Measurements from ENCODE around the gene COMMD9.

The COMMD9 gene

DNA sequence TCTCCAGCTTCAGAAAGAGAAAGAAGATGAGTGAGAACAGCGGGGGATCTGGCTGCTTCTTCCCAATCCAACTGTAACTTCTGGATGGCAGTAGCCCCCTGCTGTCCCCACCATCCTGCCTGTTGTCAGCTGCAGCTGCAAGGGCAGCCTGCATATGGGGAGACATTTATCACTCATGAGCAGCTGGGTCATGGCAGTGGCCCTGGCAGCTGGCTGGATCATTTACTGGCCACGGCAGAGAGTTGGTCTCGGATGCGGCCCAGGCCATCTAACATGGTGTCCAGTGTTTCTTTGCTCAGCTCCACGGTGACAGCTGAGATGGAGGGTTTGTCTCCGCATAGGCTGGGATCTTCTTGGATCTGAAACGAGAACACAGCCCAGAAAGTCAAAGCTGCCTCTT lies 14.8 kb downstream of the COMMD9 start:
- peaks cover 0 to 7% (median 0%) of the 10 kb centered on the region in 5 donors for H3K9me3 ChIP-seq (ENCODE audit: control insufficient read depth in 5 of 5, low read length in 5 of 5)
- H3K9ac ChIP-seq (ENCODE audit: low read length in 5 of 5) = no peak overlapping the region
- peaks cover 26 to 82% (median 72%) of the 10 kb centered on the region in 5 donors for H3K36me3 ChIP-seq (ENCODE audit: control insufficient read depth in 5 of 5, insufficient read depth in 5 of 5, low read length in 5 of 5)
- H3K4me1 ChIP-seq (ENCODE audit: control insufficient read depth in 5 of 5, insufficient read depth in 5 of 5, low read length in 5 of 5) = no peaks in the 10 kb centered on the region
- H3K27ac ChIP-seq (ENCODE audit: low read depth, low read length) = no peak overlapping the region
- no peaks in the 10 kb centered on the region for H3K27me3 ChIP-seq (ENCODE audit: control insufficient read depth in 5 of 5, insufficient read depth in 4 of 5, low read length in 5 of 5)
- no peak overlapping the region for H3K4me3 ChIP-seq (ENCODE audit: low read depth in 1 of 5, low read length in 5 of 5)

DNA sequence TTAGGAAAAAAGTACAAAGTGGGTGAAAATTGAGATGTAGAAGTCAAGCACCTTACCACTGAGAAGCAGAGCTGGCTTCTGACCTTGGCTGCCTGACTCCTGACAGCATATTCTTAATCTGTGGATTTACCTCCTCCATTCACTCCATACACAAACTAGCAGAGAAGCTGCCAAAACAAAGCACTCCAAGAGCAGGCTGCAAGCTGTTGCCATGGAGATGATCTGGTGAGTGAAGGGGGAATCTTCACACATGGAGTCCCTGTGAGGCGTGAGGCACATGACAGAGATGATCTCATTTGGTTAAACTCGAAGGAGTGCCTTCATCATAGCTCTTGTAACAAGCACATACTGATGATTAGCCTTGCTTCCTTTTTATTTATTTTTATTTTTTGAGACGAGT lies 16.1 kb downstream of the COMMD9 start:
- H3K36me3 ChIP-seq (ENCODE audit: control insufficient read depth in 5 of 5, insufficient read depth in 5 of 5, low read length in 5 of 5) = peaks cover 26 to 70% (median 59%) of the 10 kb centered on the region in 5 donors
- H3K27me3 ChIP-seq (ENCODE audit: control insufficient read depth in 5 of 5, insufficient read depth in 4 of 5, low read length in 5 of 5) = no peaks in the 10 kb centered on the region

DNA sequence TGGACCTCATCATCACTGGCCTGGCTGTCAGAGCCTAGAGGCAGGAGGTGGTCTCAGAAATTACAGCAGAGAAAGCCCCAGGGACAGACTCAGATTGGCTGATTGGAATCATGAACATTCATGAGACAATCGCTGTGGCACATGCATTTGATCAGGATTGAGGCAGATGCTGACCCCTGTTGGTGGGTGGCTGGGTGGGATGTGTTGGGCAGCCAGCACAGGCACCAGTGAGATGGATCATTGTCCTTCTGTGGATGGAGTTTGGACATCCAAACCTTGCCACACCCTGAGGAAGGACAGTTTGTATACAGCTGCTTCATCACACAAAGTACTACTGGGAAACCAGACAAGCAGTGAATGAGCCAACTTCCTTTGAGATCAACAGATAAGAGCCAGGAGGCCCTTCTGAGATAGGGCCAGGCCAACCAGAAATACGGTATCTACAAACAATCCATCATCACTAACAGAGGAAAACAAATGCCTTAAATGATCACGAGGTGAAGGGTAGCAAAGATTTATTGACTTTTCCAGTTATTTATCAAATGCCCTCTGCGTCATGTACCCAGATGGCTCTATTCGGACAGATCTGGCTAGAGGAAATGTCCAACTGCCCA lies 17.3 kb downstream of the COMMD9 start:
- Histone ChIP-seq H3K36me3 (ENCODE audit: control insufficient read depth in 5 of 5, insufficient read depth in 5 of 5, low read length in 5 of 5) (peaks cover 19 to 66% (median 59%) of the 10 kb centered on the region in 5 donors), H3K4me1 (ENCODE audit: control insufficient read depth in 5 of 5, insufficient read depth in 5 of 5, low read length in 5 of 5) (no peaks in the 10 kb centered on the region), H3K27ac (ENCODE audit: low read depth, low read length) (no peak overlapping the region), H3K4me3 (ENCODE audit: low read depth in 1 of 5, low read length in 5 of 5) (no peak overlapping the region), H3K9me3 (ENCODE audit: control insufficient read depth in 5 of 5, low read length in 5 of 5) (peaks cover 0 to 7% (median 0%) of the 10 kb centered on the region in 5 donors), H3K27me3 (ENCODE audit: control insufficient read depth in 5 of 5, insufficient read depth in 4 of 5, low read length in 5 of 5) (no peaks in the 10 kb centered on the region), H3K9ac (ENCODE audit: low read length in 5 of 5) (no peak overlapping the region)

More for the DNA sequence above, 16.1 kb downstream of the COMMD9 start:
- Histone ChIP-seq H3K9ac (ENCODE audit: low read length in 5 of 5) (no peak overlapping the region), H3K4me3 (ENCODE audit: low read depth in 1 of 5, low read length in 5 of 5) (no peak overlapping the region), H3K4me1 (ENCODE audit: control insufficient read depth in 5 of 5, insufficient read depth in 5 of 5, low read length in 5 of 5) (no peaks in the 10 kb centered on the region), H3K9me3 (ENCODE audit: control insufficient read depth in 5 of 5, low read length in 5 of 5) (peaks cover 0 to 7% (median 0%) of the 10 kb centered on the region in 5 donors), H3K27ac (ENCODE audit: low read depth, low read length) (no peak overlapping the region)

DNA sequence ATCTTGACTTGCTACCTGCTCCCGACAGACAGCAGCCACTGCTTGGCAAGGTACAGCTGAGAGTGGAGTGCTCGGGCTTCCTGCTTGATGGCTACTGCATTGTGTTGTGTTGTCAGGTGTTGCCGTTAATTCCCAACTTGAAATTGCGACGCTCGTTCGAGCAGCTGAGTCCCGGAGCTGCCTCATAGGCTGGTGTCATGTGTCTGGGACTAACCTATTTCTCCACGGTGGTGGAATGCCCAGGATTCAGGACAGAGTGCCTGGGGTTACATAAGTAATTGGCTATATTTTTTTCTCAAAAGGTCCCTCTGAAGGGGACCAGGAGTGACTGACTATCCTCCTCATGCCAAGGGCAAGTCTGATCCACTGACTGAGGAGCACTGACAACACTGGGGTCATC lies 18.5 kb downstream of the COMMD9 start:
- no peaks in the 10 kb centered on the region for H3K4me1 ChIP-seq (ENCODE audit: control insufficient read depth in 5 of 5, insufficient read depth in 5 of 5, low read length in 5 of 5)
- peaks cover 0 to 7% (median 0%) of the 10 kb centered on the region in 5 donors for H3K9me3 ChIP-seq (ENCODE audit: control insufficient read depth in 5 of 5, low read length in 5 of 5)
- peaks cover 17 to 56% (median 49%) of the 10 kb centered on the region in 5 donors for H3K36me3 ChIP-seq (ENCODE audit: control insufficient read depth in 5 of 5, insufficient read depth in 5 of 5, low read length in 5 of 5)
- no peak overlapping the region for H3K4me3 ChIP-seq (ENCODE audit: low read depth in 1 of 5, low read length in 5 of 5)
- no peak overlapping the region for H3K27ac ChIP-seq (ENCODE audit: low read depth, low read length)
- H3K9ac ChIP-seq (ENCODE audit: low read length in 5 of 5) = no peak overlapping the region
- no peaks in the 10 kb centered on the region for H3K27me3 ChIP-seq (ENCODE audit: control insufficient read depth in 5 of 5, insufficient read depth in 4 of 5, low read length in 5 of 5)

DNA sequence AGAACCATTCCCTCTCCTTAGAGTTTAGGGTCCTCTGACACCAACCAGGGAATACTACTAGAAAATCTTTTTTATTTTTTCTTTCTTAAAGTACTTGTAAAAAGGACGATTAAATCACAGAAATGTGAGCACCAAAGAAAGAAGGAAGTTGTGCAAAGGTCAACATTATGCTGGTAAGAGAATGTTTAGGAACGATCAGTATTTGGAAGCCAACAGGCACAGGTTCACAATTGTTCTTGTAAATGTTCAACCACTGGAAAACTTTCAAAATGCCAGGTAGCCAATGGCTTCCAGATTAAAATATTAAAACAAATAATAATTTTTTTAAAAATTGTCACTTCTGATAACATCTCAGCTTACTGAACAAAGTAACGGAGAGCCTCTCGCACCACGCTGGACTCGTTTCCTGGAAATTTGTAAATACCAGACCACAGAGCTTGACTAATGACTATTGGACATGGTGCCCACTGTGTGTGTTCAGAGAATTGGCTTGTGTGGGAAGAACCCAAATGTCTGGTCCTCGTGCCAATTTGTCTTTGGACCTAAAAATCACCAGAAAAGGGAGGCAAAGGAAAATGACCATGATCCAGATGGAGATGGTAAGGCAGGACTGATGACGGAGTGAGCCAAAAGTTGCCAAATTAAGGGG lies 20.8 kb downstream of the COMMD9 start:
- H3K27me3 ChIP-seq (ENCODE audit: control insufficient read depth in 5 of 5, insufficient read depth in 4 of 5, low read length in 5 of 5) = no peaks in the 10 kb centered on the region
- H3K9ac ChIP-seq (ENCODE audit: low read length in 5 of 5) = no peak overlapping the region
- H3K9me3 ChIP-seq (ENCODE audit: control insufficient read depth in 5 of 5, low read length in 5 of 5) = peaks cover 0 to 7% (median 0%) of the 10 kb centered on the region in 5 donors
- H3K4me1 ChIP-seq (ENCODE audit: control insufficient read depth in 5 of 5, insufficient read depth in 5 of 5, low read length in 5 of 5) = no peaks in the 10 kb centered on the region
- peaks cover 8 to 38% (median 34%) of the 10 kb centered on the region in 5 donors for H3K36me3 ChIP-seq (ENCODE audit: control insufficient read depth in 5 of 5, insufficient read depth in 5 of 5, low read length in 5 of 5)
- no peak overlapping the region for H3K4me3 ChIP-seq (ENCODE audit: low read depth in 1 of 5, low read length in 5 of 5)
- H3K27ac ChIP-seq (ENCODE audit: low read depth, low read length) = no peak overlapping the region

DNA sequence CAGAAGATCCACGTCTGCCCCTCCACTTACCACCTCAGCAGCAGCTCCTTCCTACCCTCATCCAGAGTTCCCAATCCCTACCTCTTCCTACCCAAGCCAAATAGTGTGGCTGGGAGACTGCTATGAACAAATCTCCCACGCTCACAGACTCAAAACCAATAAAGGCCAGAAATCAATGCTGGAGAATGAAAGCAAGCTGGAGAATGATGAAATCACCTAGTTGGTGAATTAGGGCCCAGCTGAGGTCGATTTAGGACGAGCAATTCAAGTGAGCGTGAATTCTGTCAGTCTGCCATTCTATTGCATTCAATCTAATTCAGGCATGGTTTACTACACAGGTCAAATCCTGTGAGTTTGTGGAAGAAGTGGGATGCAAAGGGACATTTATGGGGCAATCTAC lies 22.5 kb downstream of the COMMD9 start:
- Histone ChIP-seq H3K9me3 (ENCODE audit: control insufficient read depth in 5 of 5, low read length in 5 of 5) (no peaks in the 10 kb centered on the region), H3K27me3 (ENCODE audit: control insufficient read depth in 5 of 5, insufficient read depth in 4 of 5, low read length in 5 of 5) (no peaks in the 10 kb centered on the region), H3K4me3 (ENCODE audit: low read depth in 1 of 5, low read length in 5 of 5) (no peak overlapping the region), H3K36me3 (ENCODE audit: control insufficient read depth in 5 of 5, insufficient read depth in 5 of 5, low read length in 5 of 5) (peaks cover 0 to 21% (median 17%) of the 10 kb centered on the region in 5 donors), H3K27ac (ENCODE audit: low read depth, low read length) (no peak overlapping the region), H3K9ac (ENCODE audit: low read length in 5 of 5) (no peak overlapping the region), H3K4me1 (ENCODE audit: control insufficient read depth in 5 of 5, insufficient read depth in 5 of 5, low read length in 5 of 5) (no peaks in the 10 kb centered on the region)

DNA sequence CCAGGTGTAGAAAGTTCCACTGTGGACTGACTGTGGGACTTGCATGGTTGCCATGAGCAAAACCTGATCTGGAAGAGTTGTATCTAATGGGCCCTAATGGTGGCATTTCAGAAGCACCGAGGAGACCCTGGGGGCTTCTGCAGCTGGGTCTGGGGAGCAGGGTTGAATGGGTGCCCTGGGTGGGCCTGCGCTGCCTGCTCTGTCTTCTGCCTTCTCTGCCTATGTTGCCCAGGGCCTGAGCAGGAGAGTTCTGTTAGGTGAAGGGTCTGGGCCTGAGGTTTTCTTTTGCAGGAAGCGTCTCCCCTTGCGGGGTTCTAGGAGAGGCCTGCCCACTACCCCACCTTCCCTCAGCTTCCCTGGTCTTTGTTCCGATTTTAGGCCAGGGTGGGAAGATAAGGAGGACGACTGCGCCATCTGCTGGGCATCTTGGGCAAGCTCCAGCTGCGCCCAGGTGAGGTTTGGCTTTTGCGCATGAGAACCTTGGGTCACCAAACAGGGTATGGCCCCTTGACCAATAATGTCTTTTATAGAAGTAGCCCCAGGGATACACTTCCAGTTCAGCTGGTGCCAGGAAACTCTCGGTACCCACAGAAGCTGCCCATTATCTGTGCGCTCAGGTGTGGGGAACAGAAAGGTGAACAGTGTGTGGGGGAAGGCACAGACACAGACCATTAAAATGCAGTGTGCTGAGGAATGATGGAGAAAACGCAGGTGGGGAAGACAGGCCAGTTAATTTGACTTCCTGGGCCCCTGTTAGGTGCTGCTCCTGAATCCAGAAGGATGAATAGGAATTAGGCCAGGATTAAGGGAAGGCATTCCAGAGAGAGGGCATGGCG lies 23.2 kb downstream of the COMMD9 start:
- Histone ChIP-seq H3K4me1 (ENCODE audit: control insufficient read depth in 5 of 5, insufficient read depth in 5 of 5, low read length in 5 of 5) (no peaks in the 10 kb centered on the region), H3K27me3 (ENCODE audit: control insufficient read depth in 5 of 5, insufficient read depth in 4 of 5, low read length in 5 of 5) (peaks cover 0 to 3% (median 0%) of the 10 kb centered on the region in 5 donors), H3K36me3 (ENCODE audit: control insufficient read depth in 5 of 5, insufficient read depth in 5 of 5, low read length in 5 of 5) (peaks cover 0 to 14% (median 10%) of the 10 kb centered on the region in 5 donors), H3K27ac (ENCODE audit: low read depth, low read length) (no peak overlapping the region), H3K4me3 (ENCODE audit: low read depth in 1 of 5, low read length in 5 of 5) (no peak overlapping the region), H3K9me3 (ENCODE audit: control insufficient read depth in 5 of 5, low read length in 5 of 5) (no peaks in the 10 kb centered on the region), H3K9ac (ENCODE audit: low read length in 5 of 5) (no peak overlapping the region)

DNA sequence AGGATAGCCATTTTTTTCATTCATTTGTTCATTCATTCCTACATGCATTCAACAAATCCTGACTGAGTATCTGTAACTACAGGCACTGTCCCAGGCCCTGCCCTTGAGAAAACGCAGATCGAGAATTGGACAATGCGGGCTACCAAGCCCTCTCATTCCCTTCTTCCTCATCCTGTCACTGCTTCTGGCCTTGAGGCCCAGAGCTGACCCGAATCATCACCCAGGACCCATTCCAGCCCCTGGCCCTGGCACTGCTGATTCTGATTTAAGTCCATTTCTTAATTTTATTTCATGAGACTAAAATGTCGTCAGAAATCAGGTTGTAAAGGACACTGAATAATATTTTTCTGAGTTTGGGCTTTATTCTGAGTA lies 24.3 kb downstream of the COMMD9 start:
- H3K36me3 ChIP-seq (ENCODE audit: control insufficient read depth in 5 of 5, insufficient read depth in 5 of 5, low read length in 5 of 5) = peaks cover 0 to 6% (median 3%) of the 10 kb centered on the region in 5 donors
- no peaks in the 10 kb centered on the region for H3K9me3 ChIP-seq (ENCODE audit: control insufficient read depth in 5 of 5, low read length in 5 of 5)
- H3K27ac ChIP-seq (ENCODE audit: low read depth, low read length) = no peak overlapping the region
- H3K27me3 ChIP-seq (ENCODE audit: control insufficient read depth in 5 of 5, insufficient read depth in 4 of 5, low read length in 5 of 5) = peaks cover 0 to 3% (median 0%) of the 10 kb centered on the region in 5 donors
- peak overlapping the region in 1 of 5 donors; percentile 10 for H3K9ac ChIP-seq (ENCODE audit: low read length in 5 of 5)
- no peak overlapping the region for H3K4me3 ChIP-seq (ENCODE audit: low read depth in 1 of 5, low read length in 5 of 5)
- H3K4me1 ChIP-seq (ENCODE audit: control insufficient read depth in 5 of 5, insufficient read depth in 5 of 5, low read length in 5 of 5) = no peaks in the 10 kb centered on the region

DNA sequence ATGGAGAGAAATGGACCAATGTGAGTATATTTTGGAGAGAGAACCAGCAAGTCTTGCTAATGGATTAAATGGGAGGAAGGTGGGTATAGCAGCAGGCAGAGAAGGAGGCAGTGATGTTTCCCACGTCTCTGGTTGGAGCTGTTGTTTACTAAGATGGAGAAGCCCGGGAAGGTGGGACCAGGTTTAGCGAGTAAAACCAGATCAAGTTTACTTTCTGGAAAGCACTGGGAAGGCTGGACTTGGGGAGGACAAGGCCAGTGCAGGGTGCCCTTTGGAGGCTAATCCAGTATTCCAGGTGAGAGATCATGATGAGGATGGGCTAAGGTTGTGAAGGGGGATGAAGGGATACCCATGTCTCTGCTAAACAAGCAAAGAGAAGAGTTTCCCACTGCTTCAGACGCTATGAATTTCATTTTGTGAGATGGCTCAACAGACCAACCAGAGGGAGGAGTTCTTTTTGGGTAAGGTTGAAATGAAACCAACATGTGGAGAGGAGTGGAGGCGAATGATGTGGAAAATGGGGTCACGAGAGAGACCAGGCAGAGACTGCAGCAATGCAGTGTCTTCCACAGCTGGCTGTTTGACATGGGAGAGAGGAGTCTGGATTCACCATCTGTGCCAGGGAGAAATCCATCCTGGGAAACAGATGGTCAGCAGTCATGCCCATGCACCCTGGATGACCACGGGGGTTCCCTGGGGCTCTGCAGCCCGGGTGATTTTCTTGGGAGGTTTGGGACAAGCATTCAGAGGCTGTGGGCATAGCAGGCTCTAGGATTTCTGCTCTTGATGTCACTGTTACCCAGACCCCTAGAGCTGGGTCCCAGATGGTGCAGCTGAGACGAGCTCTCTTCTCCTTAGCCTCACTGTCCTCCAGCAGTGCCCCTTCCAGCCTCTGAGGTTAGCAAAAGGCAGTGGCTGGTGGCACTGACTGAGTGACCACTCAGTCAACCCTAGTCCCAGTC lies 24.9 kb downstream of the COMMD9 start:
- H3K36me3 ChIP-seq (ENCODE audit: control insufficient read depth in 5 of 5, insufficient read depth in 5 of 5, low read length in 5 of 5) = no peaks in the 10 kb centered on the region
- H3K9me3 ChIP-seq (ENCODE audit: control insufficient read depth in 5 of 5, low read length in 5 of 5) = no peaks in the 10 kb centered on the region

More for the DNA sequence above, 24.9 kb downstream of the COMMD9 start:
- Histone ChIP-seq H3K27ac (ENCODE audit: low read depth, low read length) (no peak overlapping the region), H3K4me3 (ENCODE audit: low read depth in 1 of 5, low read length in 5 of 5) (no peak overlapping the region), H3K9ac (ENCODE audit: low read length in 5 of 5) (no peak overlapping the region), H3K4me1 (ENCODE audit: control insufficient read depth in 5 of 5, insufficient read depth in 5 of 5, low read length in 5 of 5) (no peaks in the 10 kb centered on the region), H3K27me3 (ENCODE audit: control insufficient read depth in 5 of 5, insufficient read depth in 4 of 5, low read length in 5 of 5) (peaks cover 0 to 3% (median 0%) of the 10 kb centered on the region in 5 donors)

Data from subcutaneous abdominal adipose tissue (tissue), 5 donors.